ENCODE results near the gene PLXNA2. TPM values are rescaled to one million over a fixed set of nuclear protein-coding genes. Genes with fewer than 3 reads are reported as not detected.

PLXNA2 gene
- total and polyA plus RNA-seq, 7 experiments from 2014 or later: 0.70 to 5.4 (median 1.4) TPM; not detected in 2

DNA sequence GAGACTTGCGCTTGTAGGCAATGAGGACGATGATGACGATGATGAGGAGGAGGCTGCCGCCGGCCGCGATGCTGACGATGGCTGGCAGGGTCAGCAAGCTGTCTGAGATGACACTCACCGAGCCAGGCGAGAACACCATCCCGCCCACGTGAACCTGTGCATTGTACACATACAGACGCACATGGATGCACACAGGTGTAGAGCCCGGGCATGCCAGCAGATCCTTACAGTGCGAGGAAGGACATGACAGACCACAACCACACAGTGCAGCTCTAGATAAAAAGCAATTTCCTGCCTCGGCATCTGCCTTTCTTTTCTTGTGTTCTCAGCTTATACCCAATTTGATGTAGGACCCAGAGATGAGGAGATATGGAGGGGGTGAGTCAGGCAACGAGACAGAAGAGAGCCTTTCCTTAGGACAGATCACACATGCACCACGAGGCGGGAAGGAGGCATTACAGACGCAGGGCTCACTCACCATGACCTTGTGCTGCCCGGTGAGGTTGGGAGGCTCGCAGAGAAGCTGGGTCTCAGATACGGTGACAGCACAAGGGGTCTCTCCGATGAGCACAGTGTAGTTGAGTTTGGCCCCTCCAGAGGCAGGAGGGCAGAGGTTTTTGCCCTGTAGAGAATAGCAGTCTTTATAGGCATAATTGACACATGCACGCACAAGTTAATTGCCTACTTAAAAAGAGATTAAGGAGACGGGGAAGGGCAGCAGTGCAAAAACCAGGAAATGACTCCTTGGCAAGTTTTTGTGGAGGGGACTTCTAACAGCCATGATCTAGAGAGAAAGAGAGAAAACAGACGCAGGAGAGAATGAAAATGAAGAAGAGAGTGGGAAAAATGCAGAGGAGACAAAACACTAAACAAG lies 199.4 kb downstream of the PLXNA2 start:
- no peaks in the 10 kb centered on the region for H3K36me3 ChIP-seq (ENCODE audit: control insufficient read depth in 2 of 3, insufficient read depth in 3 of 3, low read length in 3 of 3)
- intact Hi-C loops (cut with micrococcal nuclease): no loop called here
- H3K4me3 ChIP-seq (ENCODE audit: low read length): no peak overlapping the region
- no peaks in the 10 kb centered on the region for H3K27me3 ChIP-seq (ENCODE audit: control insufficient read depth in 2 of 2, insufficient read depth in 2 of 2, low read length in 2 of 2)
- H3K27ac Mint-ChIP-seq: no peak overlapping the region
- ChIA-PET CTCF (interaction anchor here (1.1 kb wide), 1 partner anchor 10 kb away, joined by 3 read pairs; no protein-coding TSS in a partner anchor), POLR2A (no interaction called here)
- no peaks in the 10 kb centered on the region for H3K9me3 ChIP-seq (ENCODE audit: control insufficient read depth in 2 of 3, low read length in 3 of 3)
- H3K4me1 ChIP-seq (ENCODE audit: control insufficient read depth in 2 of 2, insufficient read depth in 2 of 2, low read length in 2 of 2): no peaks in the 10 kb centered on the region
- H3K4me1 Mint-ChIP-seq: peaks cover 0 to 20% (median 7%) of the 10 kb centered on the region in 7 donors
- peak overlapping the region in 1 of 10 donors; percentile 53 for H3K4me3 Mint-ChIP-seq
- no peak for DNase-seq
- H3K27me3 Mint-ChIP-seq: peaks cover 6 to 18% (median 8%) of the 10 kb centered on the region in 5 donors
- no peaks in the 10 kb centered on the region for H3K9me3 Mint-ChIP-seq
- no peaks in the 10 kb centered on the region for H3K36me3 Mint-ChIP-seq
- H3K27ac ChIP-seq (ENCODE audit: low read depth, low read length): no peak overlapping the region
- no peak for ATAC-seq

DNA sequence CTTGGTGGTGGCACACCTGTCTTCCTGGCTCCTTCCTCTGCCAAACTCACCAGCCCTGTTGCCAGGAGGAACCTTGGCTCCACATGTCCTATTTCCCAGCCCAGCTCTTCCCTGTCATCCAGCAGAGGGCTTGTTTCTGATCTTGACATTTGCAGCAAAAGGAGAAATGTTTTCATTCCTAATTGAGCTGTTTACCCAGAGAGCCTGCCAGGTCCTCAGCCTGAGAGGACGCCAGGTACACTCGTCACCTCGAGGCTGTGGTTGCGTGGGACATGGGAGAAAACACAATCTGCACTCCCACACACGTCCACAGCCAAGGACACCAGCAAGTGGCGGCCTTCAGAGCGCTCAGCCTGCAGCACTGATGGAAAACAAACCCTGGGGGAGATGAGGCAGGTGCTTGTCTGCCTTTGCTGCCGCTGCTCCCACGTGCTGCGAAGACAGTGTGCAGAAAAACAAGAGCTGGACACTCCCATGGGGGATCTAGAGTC lies 200.4 kb downstream of the PLXNA2 start:
- Mint-ChIP-seq H3K27me3 (peaks cover 6 to 18% (median 8%) of the 10 kb centered on the region in 5 donors), H3K9me3 (no peaks in the 10 kb centered on the region), H3K4me3 (no peak overlapping the region), H3K27ac (no peak overlapping the region), H3K36me3 (no peaks in the 10 kb centered on the region), H3K4me1 (peaks cover 0 to 16% (median 7%) of the 10 kb centered on the region in 7 donors)
- intact Hi-C loops (cut with micrococcal nuclease): no loop called here
- H3K9me3 ChIP-seq (ENCODE audit: control insufficient read depth in 2 of 3, low read length in 3 of 3): no peaks in the 10 kb centered on the region
- ATAC-seq (no peak), DNase-seq (no peak)
- H3K4me3 ChIP-seq (ENCODE audit: low read length): no peak overlapping the region
- no peak overlapping the region for H3K27ac ChIP-seq (ENCODE audit: low read depth, low read length)
- H3K36me3 ChIP-seq (ENCODE audit: control insufficient read depth in 2 of 3, insufficient read depth in 3 of 3, low read length in 3 of 3): no peaks in the 10 kb centered on the region
- H3K4me1 ChIP-seq (ENCODE audit: control insufficient read depth in 2 of 2, insufficient read depth in 2 of 2, low read length in 2 of 2): no peaks in the 10 kb centered on the region
- no peaks in the 10 kb centered on the region for H3K27me3 ChIP-seq (ENCODE audit: control insufficient read depth in 2 of 2, insufficient read depth in 2 of 2, low read length in 2 of 2)
- CTCF ChIA-PET: interaction anchor here (0.8 kb wide), 1 partner anchor 49 kb away, joined by 3 read pairs; no protein-coding TSS in a partner anchor
- POLR2A ChIA-PET: no interaction called here

- H3K27me3 ChIP-seq (ENCODE audit: control insufficient read depth in 2 of 2, insufficient read depth in 2 of 2, low read length in 2 of 2): no peaks in the 10 kb centered on the region
- Mint-ChIP-seq H3K4me1 (peaks cover 0 to 15% (median 7%) of the 10 kb centered on the region in 7 donors), H3K27ac (no peak overlapping the region), H3K36me3 (no peaks in the 10 kb centered on the region), H3K4me3 (no peak overlapping the region), H3K9me3 (no peaks in the 10 kb centered on the region), H3K27me3 (peaks cover 6 to 18% (median 8%) of the 10 kb centered on the region in 5 donors)
- H3K27ac ChIP-seq (ENCODE audit: low read depth, low read length): no peak overlapping the region
- DNase-seq (no peak), ATAC-seq (no peak)
- H3K36me3 ChIP-seq (ENCODE audit: control insufficient read depth in 2 of 3, insufficient read depth in 3 of 3, low read length in 3 of 3): no peaks in the 10 kb centered on the region
- ChIA-PET POLR2A (no interaction called here), CTCF (interaction anchor here (0.8 kb wide), 1 partner anchor 50 kb away, joined by 3 read pairs; no protein-coding TSS in a partner anchor)
- no peak overlapping the region for H3K4me3 ChIP-seq (ENCODE audit: low read length)
- H3K4me1 ChIP-seq (ENCODE audit: control insufficient read depth in 2 of 2, insufficient read depth in 2 of 2, low read length in 2 of 2): no peaks in the 10 kb centered on the region
- no peaks in the 10 kb centered on the region for H3K9me3 ChIP-seq (ENCODE audit: control insufficient read depth in 2 of 3, low read length in 3 of 3)
- intact Hi-C loops (cut with micrococcal nuclease): no loop called here
These were observed 201.3 kb downstream of the PLXNA2 start for GRCh38 chr1:208042868-208043267.

- intact Hi-C loops (cut with micrococcal nuclease): no loop called here
- ATAC-seq (no peak), DNase-seq (no peak)
- ChIA-PET POLR2A (no interaction called here), CTCF (no interaction called here)
- H3K36me3 Mint-ChIP-seq: no peaks in the 10 kb centered on the region
- no peak overlapping the region for H3K27ac ChIP-seq (ENCODE audit: low read depth, low read length)
- H3K4me3 ChIP-seq (ENCODE audit: low read length): no peak overlapping the region
- no peak overlapping the region for H3K4me3 Mint-ChIP-seq
- peaks cover 0 to 15% (median 7%) of the 10 kb centered on the region in 7 donors for H3K4me1 Mint-ChIP-seq
- no peaks in the 10 kb centered on the region for H3K4me1 ChIP-seq (ENCODE audit: control insufficient read depth in 2 of 2, insufficient read depth in 2 of 2, low read length in 2 of 2)
- no peaks in the 10 kb centered on the region for H3K9me3 Mint-ChIP-seq
- no peaks in the 10 kb centered on the region for H3K9me3 ChIP-seq (ENCODE audit: control insufficient read depth in 2 of 3, low read length in 3 of 3)
- H3K27me3 ChIP-seq (ENCODE audit: control insufficient read depth in 2 of 2, insufficient read depth in 2 of 2, low read length in 2 of 2): no peaks in the 10 kb centered on the region
- no peak overlapping the region for H3K27ac Mint-ChIP-seq
- H3K36me3 ChIP-seq (ENCODE audit: control insufficient read depth in 2 of 3, insufficient read depth in 3 of 3, low read length in 3 of 3): no peaks in the 10 kb centered on the region
- peaks cover 6 to 18% (median 8%) of the 10 kb centered on the region in 5 donors for H3K27me3 Mint-ChIP-seq
These were observed 202.1 kb downstream of the PLXNA2 start for GRCh38 chr1:208042041-208042615.

GRCh38 chr1:208041505-208041904 lies 202.7 kb downstream of the PLXNA2 start:
- H3K4me3 Mint-ChIP-seq: no peak overlapping the region
- ChIA-PET POLR2A (no interaction called here), CTCF (no interaction called here)
- intact Hi-C loops (cut with micrococcal nuclease): no loop called here
- ATAC-seq (no peak), DNase-seq (no peak)
- no peaks in the 10 kb centered on the region for H3K9me3 ChIP-seq (ENCODE audit: control insufficient read depth in 2 of 3, low read length in 3 of 3)
- H3K4me3 ChIP-seq (ENCODE audit: low read length): no peak overlapping the region
- no peak overlapping the region for H3K27ac ChIP-seq (ENCODE audit: low read depth, low read length)
- H3K4me1 ChIP-seq (ENCODE audit: control insufficient read depth in 2 of 2, insufficient read depth in 2 of 2, low read length in 2 of 2): no peaks in the 10 kb centered on the region
- no peaks in the 10 kb centered on the region for H3K36me3 Mint-ChIP-seq
- no peaks in the 10 kb centered on the region for H3K9me3 Mint-ChIP-seq
- H3K27me3 ChIP-seq (ENCODE audit: control insufficient read depth in 2 of 2, insufficient read depth in 2 of 2, low read length in 2 of 2): no peaks in the 10 kb centered on the region
- peaks cover 6 to 18% (median 8%) of the 10 kb centered on the region in 5 donors for H3K27me3 Mint-ChIP-seq
- no peaks in the 10 kb centered on the region for H3K36me3 ChIP-seq (ENCODE audit: control insufficient read depth in 2 of 3, insufficient read depth in 3 of 3, low read length in 3 of 3)
- H3K4me1 Mint-ChIP-seq: peaks cover 0 to 15% (median 7%) of the 10 kb centered on the region in 7 donors
- H3K27ac Mint-ChIP-seq: no peak overlapping the region

GRCh38 chr1:208040821-208041297 lies 203.3 kb downstream of the PLXNA2 start:
- Mint-ChIP-seq H3K27ac (no peak overlapping the region), H3K4me1 (peaks cover 0 to 15% (median 7%) of the 10 kb centered on the region in 7 donors), H3K4me3 (no peak overlapping the region), H3K36me3 (no peaks in the 10 kb centered on the region), H3K27me3 (peaks cover 4 to 16% (median 12%) of the 10 kb centered on the region in 5 donors), H3K9me3 (no peaks in the 10 kb centered on the region)
- ATAC-seq: no peak
- ChIA-PET POLR2A (no interaction called here), CTCF (no interaction called here)
- Histone ChIP-seq H3K27me3 (ENCODE audit: control insufficient read depth in 2 of 2, insufficient read depth in 2 of 2, low read length in 2 of 2) (no peaks in the 10 kb centered on the region), H3K9me3 (ENCODE audit: control insufficient read depth in 2 of 3, low read length in 3 of 3) (no peaks in the 10 kb centered on the region), H3K4me3 (ENCODE audit: low read length) (no peak overlapping the region), H3K27ac (ENCODE audit: low read depth, low read length) (no peak overlapping the region), H3K4me1 (ENCODE audit: control insufficient read depth in 2 of 2, insufficient read depth in 2 of 2, low read length in 2 of 2) (no peaks in the 10 kb centered on the region), H3K36me3 (ENCODE audit: control insufficient read depth in 2 of 3, insufficient read depth in 3 of 3, low read length in 3 of 3) (no peaks in the 10 kb centered on the region)
- intact Hi-C loops (cut with micrococcal nuclease): no loop called here
- DNase-seq: no peak

Measured in naive thymus-derived CD4-positive, alpha-beta T cell (primary cell).